Dendritic cell treated with granulocyte-macrophage colony-stimulating factor and Interleukin-4, amounts not matched to agents 40 ng/mL and 50 ng/mL, for 4 days (primary cell): ENCODE data around the gene GPR17.

ENCODE experiments used
- H3K27ac Mint-ChIP-seq: one replicate; pipeline ENCODE4 v1.8.0; 2022; ENCODE audit warnings: mild to moderate bottlenecking, mixed read lengths
- H3K27me3 Mint-ChIP-seq: one replicate; pipeline ENCODE4 v1.8.0; 2022; ENCODE audit warnings: mild to moderate bottlenecking, mixed read lengths
- H3K36me3 Mint-ChIP-seq: one replicate; pipeline ENCODE4 v1.8.0; 2022; ENCODE audit warnings: low read depth, mixed read lengths
- H3K4me1 Mint-ChIP-seq: one replicate; pipeline ENCODE4 v1.8.0; 2022; ENCODE audit warnings: low read depth, mixed read lengths
- H3K4me3 Mint-ChIP-seq: one replicate; pipeline ENCODE4 v1.8.0; 2022; ENCODE audit warnings: mild to moderate bottlenecking, moderate library complexity, mixed read lengths
- H3K9me3 Mint-ChIP-seq: one replicate; pipeline ENCODE4 v1.8.0; 2022; ENCODE audit warnings: mixed read lengths
- intact Hi-C: fragments of 100-400 bp; cut with micrococcal nuclease; formaldehyde crosslinking; loops from one replicate; pipeline ENCODE4 v1.15.0; 2022

The GPR17 gene

DNA sequence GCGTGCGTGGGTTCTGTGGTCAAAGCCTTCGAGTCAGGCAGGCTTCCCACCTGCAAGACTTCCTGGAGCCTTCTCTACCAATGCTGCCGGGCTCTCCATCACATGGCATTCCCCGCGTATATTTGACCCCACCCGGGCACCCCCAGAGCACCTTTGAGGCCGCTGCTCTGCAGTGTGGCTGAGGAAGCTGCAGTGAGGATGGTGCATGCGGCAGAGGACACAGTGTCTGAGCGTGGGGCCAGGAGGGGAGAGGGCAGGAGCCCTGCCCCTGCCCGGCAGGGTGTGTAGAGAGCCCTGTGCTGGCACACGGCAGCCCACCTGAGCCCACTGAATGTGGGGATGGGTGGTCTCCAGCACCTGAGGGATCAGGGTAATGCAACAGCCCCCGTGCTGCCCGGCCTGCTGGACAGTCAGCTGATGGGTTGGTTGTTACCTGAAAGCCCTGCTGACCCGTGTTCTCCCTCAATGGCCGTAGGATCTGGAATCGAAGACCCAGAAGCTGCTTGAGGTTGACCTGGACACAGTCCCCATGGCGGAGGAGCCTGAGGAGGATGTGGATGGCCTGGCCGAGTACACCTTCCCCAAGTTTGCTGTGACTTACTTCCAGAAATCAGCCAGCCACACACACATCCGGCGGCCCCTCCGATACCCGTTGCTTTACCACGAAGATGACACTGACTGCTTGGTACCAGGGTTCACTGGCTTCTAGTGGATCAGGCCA, 36.8 kb upstream of the GPR17 start:
- no peak overlapping the region for H3K4me3 Mint-ChIP-seq
- peaks cover 22% of the 10 kb centered on the region for H3K9me3 Mint-ChIP-seq
- H3K36me3 Mint-ChIP-seq, result no peaks in the 10 kb centered on the region
- no peak overlapping the region for H3K27ac Mint-ChIP-seq
- intact Hi-C loops, result no loop called here
- H3K27me3 Mint-ChIP-seq, result peaks cover 3% of the 10 kb centered on the region
- H3K4me1 Mint-ChIP-seq, result no peaks in the 10 kb centered on the region

DNA sequence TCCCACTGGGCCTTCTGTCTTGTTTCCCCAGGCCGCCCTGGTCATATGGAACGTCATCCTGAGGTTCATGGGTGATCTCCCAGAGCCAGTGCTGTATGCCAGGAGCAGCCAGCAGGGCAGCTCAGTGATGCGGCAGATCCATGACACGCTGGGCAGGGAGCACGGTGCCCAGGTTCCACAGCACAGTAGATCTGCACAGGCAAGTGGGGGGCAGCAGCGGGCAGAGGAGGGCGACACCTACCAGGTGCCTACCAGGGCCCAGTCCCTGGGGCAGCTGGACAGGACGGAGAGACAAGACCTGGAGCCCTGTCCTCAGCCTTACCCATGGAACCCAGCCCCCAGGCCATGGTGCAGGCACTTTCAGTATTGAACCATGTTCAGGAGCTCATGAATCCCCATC, 36.1 kb upstream of the GPR17 start:
- no peak overlapping the region for H3K4me3 Mint-ChIP-seq

DNA sequence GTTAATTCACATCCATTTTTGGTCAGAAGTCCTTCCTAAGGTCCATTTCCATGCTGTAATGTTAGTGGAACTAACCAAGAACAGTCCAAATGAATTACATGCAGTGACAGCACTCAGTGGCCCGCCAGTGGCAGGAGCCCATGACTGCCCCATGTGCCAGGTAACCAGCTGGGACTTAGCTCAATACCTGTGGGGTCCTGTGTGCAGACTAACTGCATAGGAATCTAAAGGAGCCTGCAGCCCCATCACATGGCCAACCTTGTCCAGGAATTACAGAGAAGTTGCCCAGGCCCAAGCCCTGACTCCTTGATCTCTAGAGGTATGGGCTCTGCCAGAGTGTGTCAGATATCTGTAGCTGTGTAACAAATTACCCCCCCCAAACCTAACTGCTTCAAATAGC, 35.4 kb upstream of the GPR17 start:
- no peak overlapping the region for H3K4me3 Mint-ChIP-seq
- peaks cover 7% of the 10 kb centered on the region for H3K27me3 Mint-ChIP-seq
- intact Hi-C loops, result no loop called here
- H3K4me1 Mint-ChIP-seq, result no peaks in the 10 kb centered on the region
- H3K9me3 Mint-ChIP-seq, result peaks cover 22% of the 10 kb centered on the region
- H3K36me3 Mint-ChIP-seq, result no peaks in the 10 kb centered on the region
- no peak overlapping the region for H3K27ac Mint-ChIP-seq

More for the DNA sequence above, 36.1 kb upstream of the GPR17 start:
- no peaks in the 10 kb centered on the region for H3K36me3 Mint-ChIP-seq
- H3K27ac Mint-ChIP-seq, result no peak overlapping the region
- H3K27me3 Mint-ChIP-seq, result peaks cover 3% of the 10 kb centered on the region
- intact Hi-C loops, result no loop called here
- H3K9me3 Mint-ChIP-seq, result peaks cover 22% of the 10 kb centered on the region
- no peaks in the 10 kb centered on the region for H3K4me1 Mint-ChIP-seq

DNA sequence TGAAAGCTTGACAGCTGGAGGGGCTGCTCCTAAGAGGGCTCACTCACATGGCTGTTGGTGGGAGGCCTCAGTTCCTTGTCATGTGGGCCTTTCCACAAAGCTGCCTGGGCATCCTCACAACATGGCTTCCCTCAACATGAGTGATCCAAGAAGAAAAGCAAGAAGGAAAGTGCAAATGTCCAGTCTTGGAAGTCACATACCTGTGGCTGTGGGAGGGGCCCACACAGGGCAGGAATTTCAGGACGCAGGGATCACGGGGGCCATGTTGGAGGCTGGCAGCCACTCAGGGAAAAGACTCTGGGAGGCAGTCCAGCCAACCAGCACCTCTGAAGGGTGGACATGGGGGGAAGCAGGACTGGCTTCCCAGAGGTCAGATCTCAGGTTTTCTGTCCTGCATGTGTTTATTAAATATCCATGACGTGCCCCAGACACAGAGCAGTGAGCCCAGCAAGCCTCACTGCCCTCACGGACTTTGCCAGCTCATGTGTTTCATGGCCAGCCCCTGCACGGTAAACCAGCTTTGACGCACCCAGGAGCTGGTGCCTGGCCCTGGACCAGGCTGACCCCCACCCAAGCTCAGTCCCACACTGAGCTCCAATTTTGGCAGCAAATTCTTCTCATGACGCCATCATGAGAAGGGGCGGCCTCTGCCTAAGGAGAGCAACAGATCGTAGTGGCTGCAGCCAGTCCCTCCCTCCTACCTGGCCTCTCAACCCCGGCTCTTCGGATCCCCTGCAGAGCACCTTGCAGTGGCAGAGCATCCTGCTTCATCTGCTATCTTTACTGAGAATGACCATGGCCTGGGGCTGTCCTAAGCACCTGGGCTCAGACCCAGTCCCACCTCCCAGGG, 34.7 kb upstream of the GPR17 start:
- Mint-ChIP-seq H3K27ac (no peak overlapping the region), H3K36me3 (no peaks in the 10 kb centered on the region), H3K27me3 (peaks cover 13% of the 10 kb centered on the region), H3K4me1 (no peaks in the 10 kb centered on the region), H3K9me3 (peaks cover 22% of the 10 kb centered on the region), H3K4me3 (no peak overlapping the region)
- intact Hi-C loops, result no loop called here

DNA sequence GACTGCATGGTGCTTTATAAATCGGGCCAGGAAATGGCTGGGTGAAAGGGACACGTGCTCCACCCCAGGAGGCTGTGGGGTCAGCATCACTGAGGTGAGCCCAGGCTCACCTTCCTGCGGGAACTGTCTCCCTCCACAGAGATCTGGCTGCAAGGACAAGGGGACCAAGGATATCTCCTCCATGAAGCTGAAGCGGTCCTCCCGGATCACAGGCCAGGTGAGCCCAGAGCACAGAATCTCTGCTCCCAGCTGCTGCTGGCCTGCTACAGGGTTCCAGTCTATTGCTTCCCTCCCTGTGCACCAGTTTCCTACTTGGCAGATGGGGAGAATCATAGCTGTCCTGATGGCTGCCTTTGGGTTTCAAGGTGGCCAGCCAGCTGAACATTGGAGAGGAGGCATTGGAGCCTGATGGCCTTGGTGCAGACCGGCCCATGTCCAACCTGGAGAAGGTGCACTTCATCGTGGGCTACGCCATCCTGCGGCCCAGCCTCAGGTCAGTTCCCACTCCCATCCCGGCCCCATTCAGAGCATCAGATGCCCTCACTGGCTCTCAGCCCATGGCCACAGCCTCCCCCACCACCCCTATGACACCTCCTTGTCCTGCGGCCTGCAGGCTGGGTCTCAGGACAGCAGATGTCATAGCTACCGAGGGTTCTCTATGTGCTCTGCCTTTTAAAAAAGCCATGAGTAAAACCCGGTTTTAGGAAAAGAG, 33.7 kb upstream of the GPR17 start:
- Mint-ChIP-seq H3K4me1 (no peaks in the 10 kb centered on the region), H3K27ac (no peak overlapping the region), H3K27me3 (peaks cover 16% of the 10 kb centered on the region), H3K36me3 (no peaks in the 10 kb centered on the region), H3K4me3 (no peak overlapping the region), H3K9me3 (peaks cover 22% of the 10 kb centered on the region)
- intact Hi-C loops, result no loop called here

DNA sequence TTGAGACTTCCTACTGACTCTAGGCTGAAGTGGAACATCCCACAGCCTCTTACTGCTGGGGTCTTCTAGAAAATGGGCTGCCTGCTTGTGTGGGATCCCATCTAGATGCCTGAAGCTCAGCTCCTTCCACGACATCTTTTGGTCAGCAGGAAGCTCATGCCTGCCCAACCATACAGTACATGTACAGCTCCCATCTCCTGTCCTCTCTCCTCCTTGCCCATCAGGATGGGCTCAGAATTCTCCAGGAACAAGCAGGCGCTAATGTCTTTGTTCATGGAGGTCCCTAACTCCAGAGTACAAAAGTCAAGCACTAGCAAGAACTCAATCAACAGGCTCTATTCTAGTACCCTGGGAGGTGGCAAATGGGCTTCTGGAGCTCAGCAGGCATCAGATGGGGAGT, 31.7 kb upstream of the GPR17 start:
- intact Hi-C loops, result no loop called here
- Mint-ChIP-seq H3K9me3 (peaks cover 22% of the 10 kb centered on the region), H3K36me3 (no peaks in the 10 kb centered on the region), H3K27ac (no peak overlapping the region), H3K4me1 (no peaks in the 10 kb centered on the region), H3K4me3 (no peak overlapping the region), H3K27me3 (peaks cover 16% of the 10 kb centered on the region)

DNA sequence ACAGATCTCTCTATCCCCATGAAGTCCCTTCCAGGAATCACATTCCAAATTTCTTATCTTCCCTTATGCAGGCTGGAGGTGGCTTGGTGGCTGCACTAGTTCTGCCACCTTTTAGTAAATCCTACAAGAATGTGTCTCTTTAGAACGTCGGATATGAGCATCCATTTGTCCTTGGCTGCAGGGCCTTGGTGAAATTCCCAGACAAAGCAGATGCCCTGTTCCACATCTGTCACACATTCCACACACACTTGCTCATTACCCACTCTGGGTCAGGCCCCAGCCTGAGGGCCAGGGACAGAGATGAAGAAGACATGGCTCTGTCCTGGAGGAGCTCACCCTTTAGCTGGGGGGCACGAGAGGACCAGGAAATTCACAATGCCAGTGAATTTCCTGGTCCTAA, 31.2 kb upstream of the GPR17 start:
- Mint-ChIP-seq H3K4me1 (peaks cover 2% of the 10 kb centered on the region), H3K4me3 (no peak overlapping the region), H3K27ac (no peak overlapping the region), H3K9me3 (peaks cover 22% of the 10 kb centered on the region), H3K36me3 (no peaks in the 10 kb centered on the region), H3K27me3 (peaks cover 16% of the 10 kb centered on the region)
- intact Hi-C loops, result no loop called here

DNA sequence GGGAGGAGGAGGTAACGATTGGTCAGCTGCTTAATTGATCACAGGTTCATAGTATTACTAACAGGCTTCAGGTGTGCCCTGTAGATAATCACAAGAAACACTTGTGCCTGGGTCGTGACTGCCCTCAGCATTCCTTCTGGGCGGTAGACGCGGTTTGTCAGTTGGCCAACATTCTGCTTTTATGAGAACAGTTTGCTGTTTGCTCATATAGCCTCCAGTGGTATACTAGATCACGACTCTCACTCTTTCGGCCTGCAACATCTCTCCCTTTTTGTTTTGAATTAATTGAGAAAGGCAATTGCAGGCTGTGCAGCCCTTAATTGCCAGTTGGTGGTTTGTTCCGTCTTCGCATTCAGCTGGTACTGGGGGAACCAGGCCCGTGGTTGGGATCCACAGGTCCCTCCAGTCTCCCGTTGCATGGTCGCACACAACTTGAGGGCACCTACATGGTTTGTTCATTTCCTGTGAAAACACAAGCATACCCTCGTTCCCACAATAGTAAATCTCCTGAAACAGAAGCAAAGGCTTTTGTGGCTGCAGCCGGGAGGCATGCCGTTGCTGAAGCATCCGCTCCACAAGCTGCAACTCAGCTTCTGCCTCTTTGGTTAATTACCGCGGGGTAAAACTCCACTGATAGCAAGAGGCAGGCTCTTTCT, 30.3 kb upstream of the GPR17 start:
- peaks cover 16% of the 10 kb centered on the region for H3K27me3 Mint-ChIP-seq
- no peaks in the 10 kb centered on the region for H3K36me3 Mint-ChIP-seq
- no peak overlapping the region for H3K4me3 Mint-ChIP-seq
- H3K27ac Mint-ChIP-seq, result no peak overlapping the region
- intact Hi-C loops, result no loop called here
- peaks cover 21% of the 10 kb centered on the region for H3K9me3 Mint-ChIP-seq
- H3K4me1 Mint-ChIP-seq, result peaks cover 6% of the 10 kb centered on the region

DNA sequence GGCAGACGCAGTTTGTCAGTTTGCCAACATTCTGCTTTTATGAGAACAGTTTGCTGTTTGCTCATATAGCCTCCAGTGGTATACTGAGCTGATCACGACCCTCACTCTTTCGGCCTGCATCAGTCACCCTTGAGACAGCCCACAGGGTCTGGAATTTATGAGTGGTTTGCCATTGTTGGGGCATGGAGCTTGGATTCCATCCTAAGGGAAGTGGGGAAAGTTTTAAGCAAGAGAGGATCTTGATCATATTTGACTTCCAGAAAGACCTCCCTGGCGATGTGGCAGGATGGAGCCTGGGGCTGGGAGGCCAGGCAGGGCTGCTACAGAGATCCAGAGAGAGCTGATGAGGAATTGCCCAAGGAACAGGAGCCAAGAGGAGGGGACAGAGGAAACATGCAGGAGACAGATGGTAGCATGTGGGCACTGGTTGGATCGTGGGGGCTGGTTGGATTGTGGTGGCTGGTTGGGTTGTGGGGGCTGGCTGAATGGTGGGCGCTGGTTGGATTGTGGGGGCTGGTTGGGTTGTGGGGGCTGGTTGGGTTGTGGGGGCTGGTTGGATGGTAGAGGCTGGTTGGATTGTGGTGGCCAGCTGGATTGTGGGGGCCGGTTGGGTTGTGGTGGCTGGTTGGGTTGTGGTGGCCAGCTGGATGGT, 27.3 kb upstream of the GPR17 start:
- intact Hi-C loops, result no loop called here
- Mint-ChIP-seq H3K4me3 (no peak overlapping the region), H3K9me3 (peaks cover 3% of the 10 kb centered on the region), H3K36me3 (no peaks in the 10 kb centered on the region), H3K27ac (no peak overlapping the region), H3K4me1 (peaks cover 6% of the 10 kb centered on the region), H3K27me3 (peaks cover 14% of the 10 kb centered on the region)

DNA sequence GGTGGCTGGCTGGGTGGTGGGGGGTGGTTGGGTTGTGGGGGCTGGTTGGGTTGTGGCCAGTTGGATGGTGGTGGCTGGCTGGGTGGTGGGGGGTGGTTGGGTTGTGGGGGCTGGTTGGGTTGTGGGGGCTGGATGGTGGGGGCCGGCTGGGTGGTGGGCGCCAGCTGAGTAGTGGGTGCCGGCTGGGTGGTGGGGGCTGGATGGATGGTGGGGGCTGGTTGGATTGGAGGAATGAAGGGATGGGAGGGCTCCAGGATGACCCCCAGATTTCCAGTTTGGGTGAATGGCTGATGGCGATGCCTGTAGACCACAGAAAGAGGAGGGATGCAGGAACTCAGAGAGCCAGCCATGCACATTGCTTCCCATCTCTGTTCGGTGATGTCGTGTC, 26.8 kb upstream of the GPR17 start:
- peaks cover 14% of the 10 kb centered on the region for H3K27me3 Mint-ChIP-seq
- peaks cover 6% of the 10 kb centered on the region for H3K4me1 Mint-ChIP-seq
- H3K27ac Mint-ChIP-seq, result no peak overlapping the region
- H3K36me3 Mint-ChIP-seq, result no peaks in the 10 kb centered on the region
- no peaks in the 10 kb centered on the region for H3K9me3 Mint-ChIP-seq
- no peak overlapping the region for H3K4me3 Mint-ChIP-seq
- intact Hi-C loops, result no loop called here

DNA sequence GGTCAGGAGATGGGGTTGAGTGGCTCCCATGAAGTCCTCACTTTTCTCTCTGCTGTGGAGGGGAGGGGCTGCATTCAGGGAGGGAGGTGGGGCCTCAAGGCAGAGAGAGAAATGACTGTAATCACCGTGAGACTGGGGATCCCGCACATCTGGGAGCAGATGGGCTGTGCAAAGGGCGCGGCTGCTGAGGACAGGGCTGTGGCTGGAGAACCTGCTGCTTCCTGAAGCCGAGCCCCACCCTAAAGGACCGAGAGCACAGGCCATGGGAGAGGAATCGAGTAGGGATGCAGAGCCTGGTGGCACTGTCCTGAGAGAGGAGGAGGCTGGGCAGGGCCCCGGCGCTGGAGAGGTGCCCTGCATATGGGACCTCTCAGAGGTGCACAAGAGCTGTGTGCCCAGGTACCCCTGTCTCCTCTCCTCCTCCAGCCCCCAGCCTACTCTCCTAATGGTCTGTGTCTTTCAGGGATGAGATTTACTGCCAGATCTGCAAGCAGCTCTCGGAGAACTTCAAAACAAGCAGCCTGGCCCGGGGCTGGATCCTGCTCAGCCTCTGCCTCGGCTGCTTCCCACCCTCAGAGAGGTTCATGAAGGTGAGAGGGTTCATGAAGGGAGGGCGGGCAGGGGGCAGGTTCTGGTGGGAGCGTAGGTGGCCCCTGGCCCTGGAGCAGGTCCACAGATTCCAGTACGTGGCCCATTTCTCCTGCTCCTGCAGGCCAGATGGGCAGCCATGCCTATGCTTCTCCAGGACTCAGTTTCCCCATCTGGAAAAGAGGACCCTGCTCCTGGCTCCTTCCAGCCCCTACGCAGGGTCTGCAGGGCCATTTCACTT, 25.9 kb upstream of the GPR17 start:
- intact Hi-C loops, result no loop called here
- no peaks in the 10 kb centered on the region for H3K36me3 Mint-ChIP-seq
- H3K4me1 Mint-ChIP-seq, result peaks cover 6% of the 10 kb centered on the region
- H3K27me3 Mint-ChIP-seq, result peaks cover 11% of the 10 kb centered on the region
- no peak overlapping the region for H3K27ac Mint-ChIP-seq
- H3K9me3 Mint-ChIP-seq, result no peaks in the 10 kb centered on the region
- no peak overlapping the region for H3K4me3 Mint-ChIP-seq

DNA sequence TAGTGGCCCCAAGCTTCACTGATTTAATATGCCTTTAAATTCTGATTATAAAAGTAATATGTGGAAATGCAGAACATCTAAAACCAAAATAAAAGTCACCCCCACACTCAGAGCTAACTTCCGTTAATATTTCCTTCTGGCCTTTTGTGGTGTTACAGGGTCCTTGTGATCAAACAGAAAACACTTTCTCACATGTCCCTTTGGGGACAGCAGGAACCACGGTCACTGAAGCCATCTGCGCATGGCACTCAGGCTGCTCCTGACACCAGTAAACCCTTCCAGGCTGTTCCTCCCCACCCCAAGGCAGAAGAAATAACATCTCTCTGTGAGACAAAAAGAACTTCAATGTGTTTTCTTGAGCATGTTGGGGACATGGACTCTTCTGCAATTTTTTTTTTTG, 25.1 kb upstream of the GPR17 start:
- Mint-ChIP-seq H3K4me3 (no peak overlapping the region), H3K27me3 (peaks cover 7% of the 10 kb centered on the region), H3K9me3 (no peaks in the 10 kb centered on the region), H3K36me3 (no peaks in the 10 kb centered on the region), H3K27ac (no peak overlapping the region), H3K4me1 (peaks cover 6% of the 10 kb centered on the region)
- intact Hi-C loops, result no loop called here

DNA sequence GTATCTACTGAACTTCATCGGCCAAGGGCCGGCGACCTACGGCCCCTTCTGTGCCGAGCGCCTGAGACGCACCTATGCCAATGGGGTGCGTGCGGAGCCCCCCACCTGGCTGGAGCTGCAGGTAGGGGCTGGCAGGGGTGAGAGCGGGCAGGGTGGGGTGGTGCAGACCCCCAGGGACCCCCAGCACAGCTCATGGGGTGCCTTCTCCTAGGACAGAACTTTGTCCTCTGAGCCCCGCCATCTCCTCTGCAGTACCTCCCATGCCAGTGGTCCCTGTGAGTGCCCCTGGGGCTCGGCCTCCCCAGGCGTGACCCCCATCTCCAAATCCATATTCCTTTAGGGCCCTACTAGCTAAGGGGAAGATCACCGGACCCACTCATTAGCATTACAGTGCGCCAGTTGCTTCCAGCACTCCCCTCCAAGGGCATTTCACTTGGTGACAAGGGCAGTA, 23.9 kb upstream of the GPR17 start:
- Mint-ChIP-seq H3K27me3 (peaks cover 4% of the 10 kb centered on the region), H3K9me3 (no peaks in the 10 kb centered on the region), H3K27ac (no peak overlapping the region), H3K36me3 (no peaks in the 10 kb centered on the region), H3K4me3 (no peak overlapping the region), H3K4me1 (peaks cover 6% of the 10 kb centered on the region)
- intact Hi-C loops, result no loop called here
